ENCODE data around the gene ACD. TPM values are rescaled to one million over a fixed set of nuclear protein-coding genes. Genes with fewer than 3 reads are reported as not detected.

ACD gene
- total RNA-seq, 3 donors from 2014 or later: 19.4 to 20.6 (median 19.8) TPM

DNA sequence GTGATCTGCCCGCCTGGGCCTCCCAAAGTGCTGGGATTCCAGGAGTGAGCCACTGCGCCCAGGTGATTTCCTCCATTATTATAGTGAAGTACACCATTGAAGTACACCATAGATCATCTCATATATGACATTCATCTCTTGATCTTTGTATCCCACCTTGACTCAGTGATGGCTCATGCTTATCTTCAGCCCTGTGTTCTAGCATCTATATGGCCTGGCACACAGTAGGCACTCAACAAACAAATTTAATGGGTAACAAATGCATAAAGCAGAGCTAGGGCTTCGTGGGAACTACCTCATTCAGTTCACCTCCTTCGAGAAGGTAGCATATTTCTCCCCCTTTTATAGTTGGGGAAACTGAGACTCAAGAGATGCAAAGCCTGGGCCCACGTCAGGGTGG, 5.5 kb upstream of the ACD start:
- H3K9me3 ChIP-seq: no peaks in the 10 kb centered on the region
- H3K36me3 ChIP-seq: no peaks in the 10 kb centered on the region
- H3K27me3 ChIP-seq: no peaks in the 10 kb centered on the region
- H3K27ac ChIP-seq: no peak overlapping the region
- DNase-seq (ENCODE audit: low spot score in 2 of 2): no peak
- peaks cover 14 to 18% of the 10 kb centered on the region in 2 donors for H3K4me1 ChIP-seq
- intact Hi-C loops (cut with DNase I; ENCODE audit: low total_unique reads): loop anchor here (10.0 kb wide), 1 partner anchor 139 kb away; the partner anchor contains the start of genes RANBP10 and TSNAXIP1
- TF ChIP-seq, protein P1, sequence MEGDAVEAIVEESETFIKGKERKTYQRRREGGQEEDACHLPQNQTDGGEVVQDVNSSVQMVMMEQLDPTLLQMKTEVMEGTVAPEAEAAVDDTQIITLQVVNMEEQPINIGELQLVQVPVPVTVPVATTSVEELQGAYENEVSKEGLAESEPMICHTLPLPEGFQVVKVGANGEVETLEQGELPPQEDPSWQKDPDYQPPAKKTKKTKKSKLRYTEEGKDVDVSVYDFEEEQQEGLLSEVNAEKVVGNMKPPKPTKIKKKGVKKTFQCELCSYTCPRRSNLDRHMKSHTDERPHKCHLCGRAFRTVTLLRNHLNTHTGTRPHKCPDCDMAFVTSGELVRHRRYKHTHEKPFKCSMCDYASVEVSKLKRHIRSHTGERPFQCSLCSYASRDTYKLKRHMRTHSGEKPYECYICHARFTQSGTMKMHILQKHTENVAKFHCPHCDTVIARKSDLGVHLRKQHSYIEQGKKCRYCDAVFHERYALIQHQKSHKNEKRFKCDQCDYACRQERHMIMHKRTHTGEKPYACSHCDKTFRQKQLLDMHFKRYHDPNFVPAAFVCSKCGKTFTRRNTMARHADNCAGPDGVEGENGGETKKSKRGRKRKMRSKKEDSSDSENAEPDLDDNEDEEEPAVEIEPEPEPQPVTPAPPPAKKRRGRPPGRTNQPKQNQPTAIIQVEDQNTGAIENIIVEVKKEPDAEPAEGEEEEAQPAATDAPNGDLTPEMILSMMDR (IDR thresholded peaks at IDR 0.05): no peak
- TF ChIP-seq POLR2A (IDR thresholded peaks at IDR 0.05) (no peak), POLR2AphosphoS5 (IDR thresholded peaks at IDR 0.05) (no peak)
- H3K4me3 ChIP-seq: peak overlapping the region; percentile 73 to 99 (median 93)

DNA sequence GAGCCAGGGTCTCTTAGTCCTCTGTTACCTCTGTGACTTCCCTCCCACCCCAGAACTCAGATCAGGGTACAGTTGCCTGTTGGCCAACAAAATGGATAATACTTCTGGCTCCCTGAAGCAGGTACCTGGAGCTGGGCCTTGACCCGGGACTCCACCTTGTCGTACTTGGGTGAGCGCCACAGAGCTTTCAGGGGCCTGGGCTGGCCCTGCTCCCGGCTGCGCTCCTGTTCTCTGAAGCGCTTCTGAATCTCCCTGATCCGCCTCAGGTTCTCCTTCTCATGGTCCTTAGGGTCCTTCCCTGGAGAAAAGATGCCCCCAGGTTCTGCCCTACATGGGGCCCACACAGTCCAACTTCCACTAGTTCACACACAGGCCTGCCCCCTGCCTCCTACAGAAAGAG, 4.8 kb upstream of the ACD start:
- Histone ChIP-seq H3K4me1 (peaks cover 14 to 18% of the 10 kb centered on the region in 2 donors), H3K27ac (no peak overlapping the region), H3K4me3 (no peak overlapping the region), H3K36me3 (no peaks in the 10 kb centered on the region), H3K9me3 (no peaks in the 10 kb centered on the region), H3K27me3 (no peaks in the 10 kb centered on the region)
- TF ChIP-seq POLR2AphosphoS5 (IDR thresholded peaks at IDR 0.05) (no peak), POLR2A (IDR thresholded peaks at IDR 0.05) (no peak)
- TF ChIP-seq, protein P1 (IDR thresholded peaks at IDR 0.05): no peak
- DNase-seq (ENCODE audit: low spot score in 2 of 2): no peak
- intact Hi-C loops (cut with DNase I; ENCODE audit: low total_unique reads): loop anchor here (10.0 kb wide), 1 partner anchor 140 kb away; the partner anchor contains the start of genes RANBP10 and TSNAXIP1

DNA sequence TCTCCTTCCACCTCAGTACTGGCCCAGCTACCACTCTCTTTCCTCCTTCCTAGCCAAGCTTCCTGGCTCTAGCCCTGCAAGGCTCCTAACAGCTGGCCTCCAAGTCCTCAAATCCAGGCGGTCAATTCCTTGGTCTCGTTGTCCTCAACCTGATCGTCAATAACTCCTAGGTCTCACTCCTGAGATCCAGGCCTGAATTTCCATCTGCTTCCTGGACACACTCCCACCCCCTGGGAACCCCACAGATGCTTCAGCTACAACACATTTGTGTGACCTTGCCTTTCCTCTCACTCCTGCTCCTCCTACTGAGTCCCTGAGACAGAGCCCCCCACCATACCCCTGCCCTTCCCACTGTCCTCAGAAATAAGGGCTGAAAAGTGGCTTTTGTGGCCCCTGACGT, 4.2 kb upstream of the ACD start:
- H3K36me3 ChIP-seq: no peaks in the 10 kb centered on the region
- no peak overlapping the region for H3K27ac ChIP-seq
- H3K9me3 ChIP-seq: no peaks in the 10 kb centered on the region
- DNase-seq (ENCODE audit: low spot score in 2 of 2): no peak
- no peaks in the 10 kb centered on the region for H3K27me3 ChIP-seq
- TF ChIP-seq POLR2AphosphoS5 (IDR thresholded peaks at IDR 0.05) (no peak), POLR2A (IDR thresholded peaks at IDR 0.05) (no peak)
- TF ChIP-seq, protein P1 (IDR thresholded peaks at IDR 0.05): no peak
- peaks cover 18 to 21% of the 10 kb centered on the region in 2 donors for H3K4me1 ChIP-seq
- H3K4me3 ChIP-seq: no peak overlapping the region
- intact Hi-C loops (cut with DNase I; ENCODE audit: low total_unique reads): loop anchor here (10.0 kb wide), 1 partner anchor 141 kb away; the partner anchor contains the start of genes RANBP10 and TSNAXIP1

DNA sequence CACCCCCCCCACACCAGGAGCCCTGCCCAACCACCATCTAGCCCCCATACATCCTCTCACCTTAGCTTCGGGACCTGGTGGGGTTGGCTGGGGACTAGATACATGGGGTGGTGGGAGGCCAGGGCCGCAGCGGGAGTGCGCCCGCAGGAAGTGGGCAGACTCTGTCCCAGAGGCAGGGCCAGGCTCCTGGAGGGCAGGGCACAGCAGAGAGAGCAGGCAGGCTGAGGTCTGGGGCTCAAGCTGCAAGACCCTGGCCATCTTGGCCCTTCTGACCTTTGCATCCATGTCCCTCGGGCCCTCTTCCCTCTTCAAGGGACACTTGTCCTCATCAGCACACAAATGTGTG, 3.8 kb upstream of the ACD start:
- intact Hi-C loops (cut with DNase I; ENCODE audit: low total_unique reads): loop anchor here (10.0 kb wide), 1 partner anchor 141 kb away; the partner anchor contains the start of genes RANBP10 and TSNAXIP1
- Histone ChIP-seq H3K4me1 (peaks cover 20 to 25% of the 10 kb centered on the region in 2 donors), H3K4me3 (no peak overlapping the region), H3K27me3 (no peaks in the 10 kb centered on the region), H3K27ac (no peak overlapping the region), H3K9me3 (no peaks in the 10 kb centered on the region), H3K36me3 (no peaks in the 10 kb centered on the region)
- DNase-seq (ENCODE audit: low spot score in 2 of 2): no peak
- TF ChIP-seq, protein P1 (IDR thresholded peaks at IDR 0.05): no peak
- no peak for TF ChIP-seq POLR2AphosphoS5 (IDR thresholded peaks at IDR 0.05)
- no peak for TF ChIP-seq POLR2A (IDR thresholded peaks at IDR 0.05)

DNA sequence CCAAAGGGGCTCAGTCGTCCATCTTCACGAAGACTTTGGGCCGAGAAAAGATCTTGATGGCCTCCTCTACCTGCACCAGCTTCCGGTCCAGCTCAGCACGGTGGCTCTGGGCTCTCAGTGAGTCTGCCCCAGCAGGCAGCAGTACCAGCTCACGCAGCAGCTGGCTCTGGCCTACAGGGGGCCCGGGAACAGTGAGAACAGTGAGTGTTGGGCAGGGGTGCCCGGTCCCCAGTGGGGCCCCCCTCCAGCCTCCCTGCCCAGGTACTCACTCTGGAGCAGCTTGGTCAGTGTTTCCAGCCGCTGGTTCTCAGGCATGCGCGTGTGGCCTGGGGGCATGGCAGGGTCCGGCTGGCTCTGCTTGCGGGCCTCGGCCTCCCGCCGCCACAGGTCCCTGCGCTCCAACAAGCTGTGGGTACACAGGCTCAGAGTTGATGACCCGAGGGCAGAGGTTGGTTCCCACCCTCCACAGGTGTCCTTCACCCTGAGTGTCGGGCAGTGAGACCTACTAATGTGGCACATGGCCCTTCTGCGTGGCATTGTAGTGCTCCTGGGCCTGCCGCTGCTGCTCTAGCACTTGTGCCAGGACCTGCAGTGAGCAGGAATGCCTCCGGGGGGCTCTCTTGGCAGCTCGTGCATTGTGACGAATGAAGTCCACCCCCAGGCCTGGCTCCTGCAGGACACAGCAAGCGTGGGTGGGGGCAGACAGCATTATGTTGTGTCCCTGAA, 3.3 kb upstream of the ACD start:
- TF ChIP-seq, protein P1 (IDR thresholded peaks at IDR 0.05): no peak
- TF ChIP-seq POLR2A (IDR thresholded peaks at IDR 0.05) (no peak), POLR2AphosphoS5 (IDR thresholded peaks at IDR 0.05) (no peak)
- no peak for DNase-seq (ENCODE audit: low spot score in 2 of 2)
- H3K27me3 ChIP-seq: no peaks in the 10 kb centered on the region
- H3K27ac ChIP-seq: no peak overlapping the region
- H3K4me3 ChIP-seq: no peak overlapping the region
- H3K4me1 ChIP-seq: peaks cover 20 to 25% of the 10 kb centered on the region in 2 donors
- intact Hi-C loops (cut with DNase I; ENCODE audit: low total_unique reads): loop anchor here (10.0 kb wide), 1 partner anchor 141 kb away; the partner anchor contains the start of genes RANBP10 and TSNAXIP1
- H3K36me3 ChIP-seq: no peaks in the 10 kb centered on the region
- no peaks in the 10 kb centered on the region for H3K9me3 ChIP-seq

All from breast epithelium (tissue), 4 donors.